SK-N-SH treated with all-trans-retinoic acid at 6 μM for 48 hours (cell line): ENCODE measurements around the gene ARL2.

ENCODE experiments used
- ATAC-seq: fragments of 200-7000 bp; cut with Tn5 transposase; 3 replicates; pipeline ENCODE4 v1.9.1; 2020; ENCODE audit warnings: mild to moderate bottlenecking, moderate library complexity
- ARNTL ChIP-seq: fragments of 450-650 bp; formaldehyde crosslinking; IDR thresholded peaks from 2 replicates; pipeline ENCODE4 v1.5.0; 2020; ENCODE audit warnings: low read depth, mild to moderate bottlenecking, moderate library complexity, borderline replicate concordance
- BACH2 ChIP-seq: fragments of 250-450 bp; sonication (Bioruptor Pico); IDR thresholded peaks from 2 replicates; pipeline ENCODE4 v1.9.0; 2021; ENCODE audit warnings: mild to moderate bottlenecking, borderline replicate concordance
- CSDC2 ChIP-seq: fragments of 250-450 bp; sonication (Bioruptor Pico); IDR thresholded peaks from 2 replicates; pipeline ENCODE4 v1.5.0; 2020; ENCODE audit warnings: mild to moderate bottlenecking, moderate library complexity
- CSRNP3 ChIP-seq: fragments of 250-450 bp; sonication (Bioruptor Pico); IDR thresholded peaks from 2 replicates; pipeline ENCODE4 v1.5.1; 2021; ENCODE audit warnings: mild to moderate bottlenecking, moderate library complexity
- ESRRG ChIP-seq: fragments of 250-450 bp; sonication (Bioruptor Pico); IDR thresholded peaks from 2 replicates; pipeline ENCODE4 v1.6.1; 2021; ENCODE audit warnings: mild to moderate bottlenecking
- GLIS3 ChIP-seq: fragments of 250-450 bp; sonication (Bioruptor Pico); IDR thresholded peaks from 2 replicates; pipeline ENCODE4 v1.5.0; 2020; ENCODE audit warnings: mild to moderate bottlenecking, moderate library complexity
- ISL1 ChIP-seq: fragments of 250-450 bp; sonication (Bioruptor Pico); IDR thresholded peaks from 2 replicates; pipeline ENCODE4 v2.1.2; 2022; ENCODE audit warnings: mild to moderate bottlenecking, moderate library complexity
- OSR1 ChIP-seq: fragments of 250-450 bp; sonication (Bioruptor Pico); IDR thresholded peaks from 2 replicates; pipeline ENCODE4 v1.8.0; 2022; ENCODE audit warnings: moderate library complexity, mild to moderate bottlenecking, inconsistent platforms
- PPARA ChIP-seq: fragments of 250-450 bp; sonication (Bioruptor Pico); IDR thresholded peaks from 2 replicates; pipeline ENCODE4 v1.5.0; 2020; ENCODE audit warnings: mild to moderate bottlenecking, borderline replicate concordance
- RARB ChIP-seq: fragments of 250-450 bp; sonication (Bioruptor Pico); IDR thresholded peaks from 2 replicates; pipeline ENCODE4 v1.8.0; 2021; ENCODE audit warnings: mild to moderate bottlenecking, moderate library complexity
- SNAI2 ChIP-seq: fragments of 250-450 bp; sonication (Bioruptor Pico); IDR thresholded peaks from 2 replicates; pipeline ENCODE4 v1.5.0; 2020; ENCODE audit warnings: mild to moderate bottlenecking, moderate library complexity
- TCF4 ChIP-seq: fragments of 250-450 bp; sonication (Bioruptor Pico); IDR thresholded peaks from 2 replicates; pipeline ENCODE4 v1.8.0; 2021; ENCODE audit warnings: mild to moderate bottlenecking, moderate library complexity, borderline replicate concordance
- TOX ChIP-seq: fragments of 250-450 bp; sonication (Bioruptor Pico); IDR thresholded peaks from 2 replicates; pipeline ENCODE4 v1.8.0; 2021; ENCODE audit warnings: mild to moderate bottlenecking, moderate library complexity, borderline replicate concordance
- ZC3H10 ChIP-seq: fragments of 250-450 bp; sonication (Bioruptor Pico); IDR thresholded peaks from 2 replicates; pipeline ENCODE4 v1.5.1; 2021; ENCODE audit warnings: mild to moderate bottlenecking, moderate library complexity
- ZFP3 ChIP-seq: fragments of 250-450 bp; sonication (Bioruptor Pico); IDR thresholded peaks from 2 replicates; pipeline ENCODE4 v1.5.0; 2020; ENCODE audit warnings: mild to moderate bottlenecking, moderate library complexity
- ZFP30 ChIP-seq: fragments of 450-650 bp; formaldehyde crosslinking; IDR thresholded peaks from 2 replicates; pipeline ENCODE4 v1.5.0; 2022; ENCODE audit warnings: mild to moderate bottlenecking, moderate library complexity
- ZNF565 ChIP-seq: fragments of 450-650 bp; formaldehyde crosslinking; conservative IDR thresholded peaks from 2 replicates; pipeline ENCODE4 v1.5.0; 2020; ENCODE audit warnings: low read depth, mild to moderate bottlenecking, moderate library complexity
- ZNF70 ChIP-seq: fragments of 450-650 bp; formaldehyde crosslinking; IDR thresholded peaks from 2 replicates; pipeline ENCODE4 v1.5.0; 2020; ENCODE audit warnings: mild to moderate bottlenecking, moderate library complexity
- ZNF8 ChIP-seq: fragments of 450-650 bp; formaldehyde crosslinking; IDR thresholded peaks from 2 replicates; pipeline ENCODE4 v1.5.0; 2020; ENCODE audit warnings: mild to moderate bottlenecking, moderate library complexity
- TF ChIP-seq, protein P1 (sequence below): fragments of 250-450 bp; sonication (Bioruptor Pico); IDR thresholded peaks from 2 replicates; pipeline ENCODE4 v1.5.1; 2020; ENCODE audit warnings: low read depth, mild to moderate bottlenecking, moderate library complexity
- TF ChIP-seq, protein P2 (sequence below): fragments of 250-450 bp; sonication (Bioruptor Pico); IDR thresholded peaks from 2 replicates; pipeline ENCODE4 v1.8.0; 2021; ENCODE audit warnings: low read depth, mild to moderate bottlenecking, moderate library complexity, borderline replicate concordance
- TF ChIP-seq, protein P3 (sequence below): fragments of 250-450 bp; sonication (Bioruptor Pico); IDR thresholded peaks from 2 replicates; pipeline ENCODE4 v1.5.0; 2020; ENCODE audit warnings: mild to moderate bottlenecking, moderate library complexity

Gene ARL2

GRCh38 chr11:65045061-65045460 lies 31.1 kb downstream of the ARL2 start:
- no peak for ATAC-seq
- TF ChIP-seq, protein P1, sequence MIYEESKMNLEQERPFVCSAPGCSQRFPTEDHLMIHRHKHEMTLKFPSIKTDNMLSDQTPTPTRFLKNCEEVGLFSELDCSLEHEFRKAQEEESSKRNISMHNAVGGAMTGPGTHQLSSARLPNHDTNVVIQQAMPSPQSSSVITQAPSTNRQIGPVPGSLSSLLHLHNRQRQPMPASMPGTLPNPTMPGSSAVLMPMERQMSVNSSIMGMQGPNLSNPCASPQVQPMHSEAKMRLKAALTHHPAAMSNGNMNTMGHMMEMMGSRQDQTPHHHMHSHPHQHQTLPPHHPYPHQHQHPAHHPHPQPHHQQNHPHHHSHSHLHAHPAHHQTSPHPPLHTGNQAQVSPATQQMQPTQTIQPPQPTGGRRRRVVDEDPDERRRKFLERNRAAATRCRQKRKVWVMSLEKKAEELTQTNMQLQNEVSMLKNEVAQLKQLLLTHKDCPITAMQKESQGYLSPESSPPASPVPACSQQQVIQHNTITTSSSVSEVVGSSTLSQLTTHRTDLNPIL: no peak
- TF ChIP-seq ZFP30 (CRISPR knock-in tag) (no peak), ZC3H10 (CRISPR knock-in tag) (no peak), OSR1 (CRISPR knock-in tag) (no peak), GLIS3 (CRISPR knock-in tag) (no peak), ISL1 (CRISPR knock-in tag) (no peak), CSRNP3 (no peak), TOX (CRISPR knock-in tag) (no peak), CSDC2 (CRISPR knock-in tag) (no peak), ZNF70 (CRISPR knock-in tag) (no peak), PPARA (no peak), ESRRG (CRISPR knock-in tag) (no peak), RARB (CRISPR knock-in tag) (no peak), ARNTL (no peak), ZNF8 (no peak), BACH2 (no peak), ZFP3 (CRISPR knock-in tag) (no peak)
- TF ChIP-seq, protein P2, sequence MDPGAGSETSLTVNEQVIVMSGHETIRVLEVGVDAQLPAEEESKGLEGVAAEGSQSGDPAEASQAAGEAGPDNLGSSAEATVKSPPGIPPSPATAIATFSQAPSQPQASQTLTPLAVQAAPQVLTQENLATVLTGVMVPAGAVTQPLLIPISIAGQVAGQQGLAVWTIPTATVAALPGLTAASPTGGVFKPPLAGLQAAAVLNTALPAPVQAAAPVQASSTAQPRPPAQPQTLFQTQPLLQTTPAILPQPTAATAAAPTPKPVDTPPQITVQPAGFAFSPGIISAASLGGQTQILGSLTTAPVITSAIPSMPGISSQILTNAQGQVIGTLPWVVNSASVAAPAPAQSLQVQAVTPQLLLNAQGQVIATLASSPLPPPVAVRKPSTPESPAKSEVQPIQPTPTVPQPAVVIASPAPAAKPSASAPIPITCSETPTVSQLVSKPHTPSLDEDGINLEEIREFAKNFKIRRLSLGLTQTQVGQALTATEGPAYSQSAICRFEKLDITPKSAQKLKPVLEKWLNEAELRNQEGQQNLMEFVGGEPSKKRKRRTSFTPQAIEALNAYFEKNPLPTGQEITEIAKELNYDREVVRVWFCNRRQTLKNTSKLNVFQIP (CRISPR knock-in tag): no peak
- TF ChIP-seq, protein P3, sequence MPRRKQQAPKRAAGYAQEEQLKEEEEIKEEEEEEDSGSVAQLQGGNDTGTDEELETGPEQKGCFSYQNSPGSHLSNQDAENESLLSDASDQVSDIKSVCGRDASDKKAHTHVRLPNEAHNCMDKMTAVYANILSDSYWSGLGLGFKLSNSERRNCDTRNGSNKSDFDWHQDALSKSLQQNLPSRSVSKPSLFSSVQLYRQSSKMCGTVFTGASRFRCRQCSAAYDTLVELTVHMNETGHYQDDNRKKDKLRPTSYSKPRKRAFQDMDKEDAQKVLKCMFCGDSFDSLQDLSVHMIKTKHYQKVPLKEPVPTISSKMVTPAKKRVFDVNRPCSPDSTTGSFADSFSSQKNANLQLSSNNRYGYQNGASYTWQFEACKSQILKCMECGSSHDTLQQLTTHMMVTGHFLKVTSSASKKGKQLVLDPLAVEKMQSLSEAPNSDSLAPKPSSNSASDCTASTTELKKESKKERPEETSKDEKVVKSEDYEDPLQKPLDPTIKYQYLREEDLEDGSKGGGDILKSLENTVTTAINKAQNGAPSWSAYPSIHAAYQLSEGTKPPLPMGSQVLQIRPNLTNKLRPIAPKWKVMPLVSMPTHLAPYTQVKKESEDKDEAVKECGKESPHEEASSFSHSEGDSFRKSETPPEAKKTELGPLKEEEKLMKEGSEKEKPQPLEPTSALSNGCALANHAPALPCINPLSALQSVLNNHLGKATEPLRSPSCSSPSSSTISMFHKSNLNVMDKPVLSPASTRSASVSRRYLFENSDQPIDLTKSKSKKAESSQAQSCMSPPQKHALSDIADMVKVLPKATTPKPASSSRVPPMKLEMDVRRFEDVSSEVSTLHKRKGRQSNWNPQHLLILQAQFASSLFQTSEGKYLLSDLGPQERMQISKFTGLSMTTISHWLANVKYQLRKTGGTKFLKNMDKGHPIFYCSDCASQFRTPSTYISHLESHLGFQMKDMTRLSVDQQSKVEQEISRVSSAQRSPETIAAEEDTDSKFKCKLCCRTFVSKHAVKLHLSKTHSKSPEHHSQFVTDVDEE (CRISPR knock-in tag): no peak
- TF ChIP-seq, all 23 proteins: peak for 0

- no peak for ATAC-seq
- no peak for TF ChIP-seq TOX (CRISPR knock-in tag)
- TF ChIP-seq, all 23 proteins: peak for 0
Observed at GRCh38 chr11:65045728-65046127, 31.8 kb downstream of the ARL2 start.

DNA sequence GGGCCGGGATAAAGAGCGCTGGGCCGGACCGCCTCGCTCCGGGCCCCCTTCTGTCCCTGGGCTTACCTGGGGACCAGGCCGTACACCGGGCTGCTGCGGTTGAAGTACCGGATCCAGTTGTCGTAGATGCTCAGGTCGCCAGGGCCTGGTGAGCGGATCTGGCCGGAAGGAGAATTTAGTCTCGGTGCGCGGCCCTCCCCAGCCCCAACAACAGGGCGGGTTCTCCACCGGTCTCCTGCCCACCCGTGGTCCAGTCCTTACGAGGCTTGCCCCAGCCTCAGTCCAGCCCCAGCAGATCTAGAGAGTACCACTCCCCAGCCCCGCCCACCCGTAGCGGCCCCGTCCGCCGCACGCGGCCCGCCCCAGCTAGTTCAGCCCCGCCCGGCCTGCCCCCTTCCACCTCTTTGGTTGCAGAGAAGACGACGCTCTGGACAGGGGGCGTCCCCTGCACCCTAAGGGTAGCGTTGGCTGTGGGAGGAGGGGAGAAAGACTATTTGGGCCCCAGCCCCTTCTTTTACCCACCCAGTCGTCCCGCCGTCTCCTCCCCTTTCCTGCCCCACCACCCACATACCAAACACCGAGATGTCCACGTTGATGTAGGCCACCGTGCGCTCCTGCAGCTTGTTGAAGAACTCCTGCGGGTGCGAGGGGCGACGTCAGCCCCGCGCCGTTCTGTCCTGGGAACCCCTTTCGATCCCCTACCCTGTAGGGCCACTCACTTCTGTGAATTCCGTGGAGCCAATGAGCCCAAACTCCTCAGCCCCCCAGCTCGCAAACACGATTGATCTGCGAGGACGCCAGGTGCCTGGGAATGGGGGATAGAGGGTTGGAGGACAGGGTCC lies 33.8 kb downstream of the ARL2 start:
- ATAC-seq: no peak
- TF ChIP-seq, protein P2 (CRISPR knock-in tag): no peak
- TF ChIP-seq ZNF565 (CRISPR knock-in tag) (no peak), SNAI2 (CRISPR knock-in tag) (no peak), ZFP3 (CRISPR knock-in tag) (no peak), TOX (CRISPR knock-in tag) (no peak), TCF4 (CRISPR knock-in tag) (no peak), ISL1 (CRISPR knock-in tag) (no peak), ZNF8 (no peak), ARNTL (no peak), RARB (CRISPR knock-in tag) (no peak), CSRNP3 (no peak)
- TF ChIP-seq, protein P3 (CRISPR knock-in tag): no peak
